A549 treated with CORT108297 at 1 μM for 4 hours (cell line): ENCODE results near the gene EML6. TPM values are rescaled to one million over a fixed set of nuclear protein-coding genes. Genes with fewer than 3 reads are reported as not detected.

Source experiments
- total RNA-seq: library from RNA; stranded (reverse); fragments of 200-300 nt; extraction: Qiagen RNA extraction; gene quantifications from 5 replicates; pipeline ENCODE4 v1.2.3, GENCODE V29; 2022

Gene EML6
- total RNA-seq = 1.0 to 2.1 TPM (median 1.6 TPM) in 5 replicates

GRCh38 chr2:54723131-54723995, at the start of gene EML6:
Gene EML6, plus strand, starts transcription at chr2:54723662. Its CDS starts 1,400 bp downstream, at chr2:54725062.

